Measurements from ENCODE around the gene ZBTB40.

Gene ZBTB40

GRCh38 chr1:22563671-22564602, 112.3 kb downstream of the ZBTB40 start (continued):
- TF ChIP-seq ZNF426 (tag by site-specific recombination; IDR thresholded peaks at IDR 0.05): no peak
- peak; percentile 74 for TF ChIP-seq ZBTB48 (tag by site-specific recombination; IDR thresholded peaks at IDR 0.05)
- TF ChIP-seq PATZ1 (tag by site-specific recombination; IDR thresholded peaks at IDR 0.05): peak; percentile 58
- no peak for TF ChIP-seq ZBTB20 (tag by site-specific recombination; IDR thresholded peaks at IDR 0.05)
- no peak for TF ChIP-seq HOXC10 (CRISPR knock-in tag; IDR thresholded peaks at IDR 0.05)
- TF ChIP-seq ZNF518A (tag by site-specific recombination; conservative IDR thresholded peaks at IDR 0.05; ENCODE audit: low read depth): no peak

GRCh38 chr1:22566161-22566560, 114.5 kb downstream of the ZBTB40 start:
- H3K4me3 ChIP-seq (ENCODE audit: low read depth, low read length): no peak overlapping the region
- TF ChIP-seq ZBTB8A (tag by site-specific recombination; IDR thresholded peaks at IDR 0.05): no peak
- H3K27ac ChIP-seq (ENCODE audit: extremely low read depth, low read depth, low read length): no peak overlapping the region
- ChIA-PET POLR2A (no interaction called here), CTCF (no interaction called here)
- H3K36me3 ChIP-seq (ENCODE audit: control insufficient read depth in 2 of 2, insufficient read depth in 1 of 2, low read length in 2 of 2): no peaks in the 10 kb centered on the region
- H3K4me1 ChIP-seq (ENCODE audit: control insufficient read depth, insufficient read depth, low read length): no peaks in the 10 kb centered on the region
- H3K9me3 ChIP-seq (ENCODE audit: control insufficient read depth, insufficient read depth, low read depth, low read length): no peaks in the 10 kb centered on the region

GRCh38 chr1:22567197-22567596, 115.5 kb downstream of the ZBTB40 start:
- H3K27ac ChIP-seq (ENCODE audit: extremely low read depth, low read depth, low read length): no peak overlapping the region
- TF ChIP-seq TRIM28 (IDR thresholded peaks at IDR 0.05; ENCODE audit: borderline replicate concordance, low read length) (no peak), ZNF416 (tag by site-specific recombination; IDR thresholded peaks at IDR 0.05) (no peak), ZNF23 (tag by site-specific recombination; IDR thresholded peaks at IDR 0.05; ENCODE audit: borderline replicate concordance) (no peak), PRDM1 (tag by site-specific recombination; IDR thresholded peaks at IDR 0.05) (no peak), ZNF548 (tag by site-specific recombination; IDR thresholded peaks at IDR 0.05) (no peak), ZNF510 (tag by site-specific recombination; IDR thresholded peaks at IDR 0.05; ENCODE audit: insufficient replicate concordance) (no peak), MZF1 (tag by site-specific recombination; IDR thresholded peaks at IDR 0.05; ENCODE audit: borderline replicate concordance) (no peak), ZNF473 (tag by site-specific recombination; IDR thresholded peaks at IDR 0.05) (no peak), ZNF658 (tag by site-specific recombination; IDR thresholded peaks at IDR 0.05) (no peak)
- ChIA-PET POLR2A (no interaction called here), CTCF (no interaction called here)
- no peaks in the 10 kb centered on the region for H3K9me3 ChIP-seq (ENCODE audit: control insufficient read depth, insufficient read depth, low read depth, low read length)
- H3K36me3 ChIP-seq (ENCODE audit: control insufficient read depth in 2 of 2, insufficient read depth in 1 of 2, low read length in 2 of 2): no peaks in the 10 kb centered on the region
- no peaks in the 10 kb centered on the region for H3K4me1 ChIP-seq (ENCODE audit: control insufficient read depth, insufficient read depth, low read length)
- H3K4me3 ChIP-seq (ENCODE audit: low read depth, low read length): no peak overlapping the region
